AG04450 (cell line): ENCODE data around the gene SH2D1A. TPM values are rescaled to one million over a fixed set of nuclear protein-coding genes. Genes with fewer than 3 reads are reported as not detected.

Experiments
- CTCF ChIA-PET: fragments of 300-600, 350-600 bp; formaldehyde crosslinking; extraction: SDS; loops from one replicate; lab custom pipeline; 2022; ENCODE audit warnings: antibody characterized with exemption, inconsistent platforms; lab: Charles Lee
- POLR2A ChIA-PET: fragments of 350-600 bp; formaldehyde crosslinking; extraction: SDS; loops from one replicate; lab custom pipeline; 2021; ENCODE audit warnings: antibody characterized with exemption, inconsistent platforms; lab: Yijun Ruan, JAX
- DNase-seq: peaks from one replicate; pipeline ENCODE4 v3.0.0-alpha.2; 2011; ENCODE audit warnings: low read depth, low spot score
- H3K27ac ChIP-seq: one replicate; pipeline ENCODE4 v1.5.1; 2012; ENCODE audit warnings: low read depth, low read length, control low read depth
- H3K27me3 ChIP-seq: one replicate; pipeline ENCODE4 v1.6.0; 2012; ENCODE audit warnings: low read length; ENCODE audit not compliant: control insufficient read depth, insufficient read depth
- H3K4me3 ChIP-seq: 2 replicates; pipeline ENCODE4 v1.5.1; 2011; ENCODE audit warnings: mild to moderate bottlenecking, low read depth, low read length, control low read depth
- H3K9me3 ChIP-seq: 2 replicates; pipeline ENCODE4 v1.5.1; 2012; ENCODE audit warnings: low read length; ENCODE audit not compliant: control insufficient read depth, insufficient read depth
- polyA plus RNA-seq: library from polyadenylated mRNA; depleted of rRNA; stranded (reverse); fragments of >200 nt; gene quantifications from 2 replicates; pipeline ENCODE4 v1.2.3, GENCODE V29; 2011
- TF ChIP-seq, protein P1 (sequence below): IDR thresholded peaks from 2 replicates; pipeline ENCODE4 v1.5.1; 2011; ENCODE audit warnings: low read depth, low read length, control low read depth, inconsistent platforms

Gene SH2D1A
- polyA plus RNA-seq, 1 experiment, result not detected

DNA sequence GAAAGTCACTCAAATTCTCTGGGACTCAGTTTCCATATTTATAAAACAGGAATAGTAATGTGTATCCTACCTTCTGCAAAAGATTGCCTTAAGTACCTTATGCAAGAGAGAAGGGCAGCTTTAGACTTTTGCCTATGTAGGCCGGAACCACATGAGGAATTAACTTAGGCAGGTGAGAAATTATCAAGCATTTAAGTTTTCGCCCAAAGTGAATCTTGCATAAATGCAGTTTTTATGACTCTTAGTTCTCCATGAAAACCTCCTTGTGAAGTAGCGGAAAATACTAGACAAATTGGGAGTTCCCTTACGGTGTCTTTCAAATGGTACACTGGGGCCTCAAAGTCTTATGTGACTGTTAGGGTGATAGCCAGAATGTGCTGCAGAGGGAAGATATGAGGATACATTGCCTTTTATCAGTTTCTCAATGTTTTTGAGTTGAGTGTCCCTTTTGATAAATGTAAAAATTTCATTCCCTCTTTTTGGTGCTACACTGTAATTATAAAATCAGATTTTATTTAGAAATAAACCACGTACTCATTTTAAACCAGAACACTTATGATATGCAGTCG, 2.6 kb downstream of the SH2D1A start:
- no peak for DNase-seq
- ChIA-PET CTCF (no interaction called here), POLR2A (no interaction called here)
- H3K27me3 ChIP-seq, result no peaks in the 10 kb centered on the region
- H3K9me3 ChIP-seq, result no peaks in the 10 kb centered on the region
- TF ChIP-seq, protein P1, sequence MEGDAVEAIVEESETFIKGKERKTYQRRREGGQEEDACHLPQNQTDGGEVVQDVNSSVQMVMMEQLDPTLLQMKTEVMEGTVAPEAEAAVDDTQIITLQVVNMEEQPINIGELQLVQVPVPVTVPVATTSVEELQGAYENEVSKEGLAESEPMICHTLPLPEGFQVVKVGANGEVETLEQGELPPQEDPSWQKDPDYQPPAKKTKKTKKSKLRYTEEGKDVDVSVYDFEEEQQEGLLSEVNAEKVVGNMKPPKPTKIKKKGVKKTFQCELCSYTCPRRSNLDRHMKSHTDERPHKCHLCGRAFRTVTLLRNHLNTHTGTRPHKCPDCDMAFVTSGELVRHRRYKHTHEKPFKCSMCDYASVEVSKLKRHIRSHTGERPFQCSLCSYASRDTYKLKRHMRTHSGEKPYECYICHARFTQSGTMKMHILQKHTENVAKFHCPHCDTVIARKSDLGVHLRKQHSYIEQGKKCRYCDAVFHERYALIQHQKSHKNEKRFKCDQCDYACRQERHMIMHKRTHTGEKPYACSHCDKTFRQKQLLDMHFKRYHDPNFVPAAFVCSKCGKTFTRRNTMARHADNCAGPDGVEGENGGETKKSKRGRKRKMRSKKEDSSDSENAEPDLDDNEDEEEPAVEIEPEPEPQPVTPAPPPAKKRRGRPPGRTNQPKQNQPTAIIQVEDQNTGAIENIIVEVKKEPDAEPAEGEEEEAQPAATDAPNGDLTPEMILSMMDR, result no peak
- H3K4me3 ChIP-seq, result no peak overlapping the region
- H3K27ac ChIP-seq, result no peak overlapping the region

DNA sequence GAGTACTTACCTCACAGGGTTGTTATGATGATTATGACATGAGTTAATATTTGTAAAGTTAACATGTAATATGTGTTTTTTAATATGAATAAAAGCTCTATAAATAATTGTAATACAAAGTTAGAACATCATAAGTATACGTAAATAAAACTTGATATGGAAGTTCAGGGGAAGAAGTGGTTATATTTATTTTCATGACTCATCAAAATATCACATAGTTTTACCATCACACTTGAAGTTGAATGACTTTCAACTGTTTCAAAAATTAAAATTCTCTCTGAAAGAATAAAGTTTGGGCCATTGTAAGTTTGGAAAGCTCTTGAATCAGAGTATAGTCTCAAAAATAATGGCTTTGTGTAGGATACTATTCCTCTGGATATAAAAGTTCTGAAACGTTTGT, 8.3 kb downstream of the SH2D1A start:
- H3K4me3 ChIP-seq, result no peak overlapping the region
- H3K27ac ChIP-seq, result no peak overlapping the region
- ChIA-PET CTCF (no interaction called here), POLR2A (no interaction called here)
- H3K9me3 ChIP-seq, result no peaks in the 10 kb centered on the region
- no peaks in the 10 kb centered on the region for H3K27me3 ChIP-seq
- DNase-seq, result no peak
- TF ChIP-seq, protein P1, result no peak

DNA sequence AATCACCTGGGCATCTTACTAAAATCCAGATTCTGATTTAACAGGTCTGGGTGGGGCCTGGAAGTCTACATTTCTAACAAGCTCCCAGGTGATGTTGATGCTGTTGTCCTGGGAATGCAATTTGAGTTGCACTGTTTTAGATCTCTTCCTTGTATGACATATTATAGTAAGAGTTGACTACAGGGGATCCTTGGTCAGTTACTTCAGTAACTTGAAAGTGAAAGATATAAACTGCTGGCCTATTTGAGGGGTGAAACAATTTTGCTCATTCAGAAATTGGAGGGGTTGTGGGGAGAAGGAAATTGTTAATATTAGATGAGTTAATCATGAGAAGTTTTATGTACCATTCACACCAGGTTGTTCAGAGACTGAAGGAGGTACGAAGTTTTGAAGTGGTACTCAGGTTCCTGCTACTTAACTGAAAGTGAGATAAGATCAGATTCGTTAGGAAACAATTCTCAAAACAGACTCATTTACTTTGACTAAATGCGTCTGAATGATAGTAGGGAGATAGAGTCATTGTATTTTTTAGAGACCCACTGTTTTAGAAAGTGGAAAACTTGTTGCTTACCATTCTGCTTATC, 12.5 kb downstream of the SH2D1A start:
- Histone ChIP-seq H3K27ac (no peak overlapping the region), H3K4me3 (no peak overlapping the region), H3K9me3 (no peaks in the 10 kb centered on the region), H3K27me3 (no peaks in the 10 kb centered on the region)
- ChIA-PET CTCF (no interaction called here), POLR2A (no interaction called here)
- TF ChIP-seq, protein P1, result no peak
- no peak for DNase-seq

DNA sequence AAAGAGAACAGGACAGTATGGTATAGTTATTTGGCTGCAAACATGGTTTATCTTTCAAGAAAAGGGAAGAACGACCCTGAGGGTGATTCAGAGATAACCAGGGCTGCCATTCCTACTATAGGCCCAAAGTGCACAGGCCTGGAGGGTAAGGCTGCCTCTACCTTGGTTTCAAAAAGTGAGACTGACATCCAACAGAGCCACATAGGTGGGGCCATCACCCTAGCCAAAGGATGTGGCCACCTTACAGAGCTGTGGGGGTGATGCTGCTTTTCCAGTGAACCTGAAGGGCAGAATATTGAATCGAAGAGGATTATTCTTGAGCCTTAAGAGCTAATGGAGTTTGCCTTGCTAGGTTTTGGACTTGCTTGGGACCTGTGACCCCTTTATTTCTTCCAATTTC, 15.7 kb downstream of the SH2D1A start:
- H3K27ac ChIP-seq, result no peak overlapping the region
- no peaks in the 10 kb centered on the region for H3K9me3 ChIP-seq
- ChIA-PET CTCF (no interaction called here), POLR2A (no interaction called here)
- DNase-seq, result no peak
- no peaks in the 10 kb centered on the region for H3K27me3 ChIP-seq
- TF ChIP-seq, protein P1, result no peak
- no peak overlapping the region for H3K4me3 ChIP-seq

DNA sequence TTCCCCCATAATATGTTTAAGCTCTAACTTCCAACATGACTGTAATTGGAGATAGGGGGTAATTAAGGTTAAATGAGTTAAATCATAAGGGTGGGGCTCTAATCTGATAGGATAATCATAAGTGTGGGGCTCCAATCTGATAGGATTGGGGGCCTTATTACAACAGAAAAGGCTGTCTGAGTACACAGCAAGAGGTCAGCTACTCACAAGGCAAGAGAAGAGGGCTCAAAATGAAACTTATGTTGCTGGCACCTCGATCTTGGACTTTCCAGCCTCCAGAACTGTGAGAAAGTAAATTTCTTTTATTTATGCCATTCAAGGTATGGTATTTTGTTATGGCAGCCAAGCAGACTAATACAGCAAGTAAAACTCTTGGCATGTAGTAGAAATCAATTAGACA, 16.4 kb downstream of the SH2D1A start:
- H3K27me3 ChIP-seq, result no peaks in the 10 kb centered on the region
- H3K9me3 ChIP-seq, result no peaks in the 10 kb centered on the region
- ChIA-PET CTCF (no interaction called here), POLR2A (no interaction called here)
- DNase-seq, result no peak
- TF ChIP-seq, protein P1, result no peak
- H3K4me3 ChIP-seq, result no peak overlapping the region
- no peak overlapping the region for H3K27ac ChIP-seq
